ENCODE measurements around the gene CACNA1C.

CACNA1C gene

DNA sequence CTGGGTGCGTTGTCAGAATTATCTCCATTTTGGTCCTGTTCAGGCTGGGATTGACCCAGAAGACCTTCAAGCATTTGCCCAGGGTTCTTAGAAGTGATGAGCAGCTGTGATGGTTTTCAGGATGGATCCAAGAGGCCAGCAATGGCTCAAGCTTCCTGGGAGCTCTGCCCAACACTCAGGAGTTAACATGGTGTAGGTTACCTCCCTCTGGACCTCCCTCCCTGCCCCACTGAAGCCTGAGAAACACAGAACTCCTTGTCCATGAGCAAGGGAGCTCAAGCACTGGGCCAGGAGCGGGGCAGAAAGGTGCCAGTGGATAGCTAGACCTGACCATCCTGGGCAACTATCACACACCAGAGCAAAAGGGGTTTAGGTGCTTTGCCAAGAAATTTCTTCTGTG, 593.6 kb downstream of the CACNA1C start:
- H3K4me3 ChIP-seq (ENCODE audit: low read depth in 1 of 2, low read length in 2 of 2), result no peak overlapping the region
- peaks cover 0 to 24% of the 10 kb centered on the region in 2 donors for H3K4me1 ChIP-seq (ENCODE audit: control insufficient read depth in 1 of 2, insufficient read depth in 2 of 2, low read length in 2 of 2)
- no peaks in the 10 kb centered on the region for H3K9me3 ChIP-seq (ENCODE audit: control insufficient read depth in 1 of 2, low read length in 2 of 2)
- no peaks in the 10 kb centered on the region for H3K27me3 ChIP-seq (ENCODE audit: low read depth, low read length)
- no peak overlapping the region for H3K27ac ChIP-seq (ENCODE audit: low read length)
- H3K36me3 ChIP-seq (ENCODE audit: control insufficient read depth in 1 of 2, insufficient read depth in 2 of 2, low read length in 2 of 2), result no peaks in the 10 kb centered on the region

- H3K36me3 ChIP-seq (ENCODE audit: control insufficient read depth in 1 of 2, insufficient read depth in 2 of 2, low read length in 2 of 2), result no peaks in the 10 kb centered on the region
- no peak overlapping the region for H3K27ac ChIP-seq (ENCODE audit: low read length)
- no peaks in the 10 kb centered on the region for H3K9me3 ChIP-seq (ENCODE audit: control insufficient read depth in 1 of 2, low read length in 2 of 2)
- H3K4me3 ChIP-seq (ENCODE audit: low read depth in 1 of 2, low read length in 2 of 2), result no peak overlapping the region
- H3K27me3 ChIP-seq (ENCODE audit: low read depth, low read length), result no peaks in the 10 kb centered on the region
- H3K4me1 ChIP-seq (ENCODE audit: control insufficient read depth in 1 of 2, insufficient read depth in 2 of 2, low read length in 2 of 2), result peaks cover 0 to 25% of the 10 kb centered on the region in 2 donors
Observed at GRCh38 chr12:2647186-2647585, 594.4 kb downstream of the CACNA1C start.

- no peaks in the 10 kb centered on the region for H3K36me3 ChIP-seq (ENCODE audit: control insufficient read depth in 1 of 2, insufficient read depth in 2 of 2, low read length in 2 of 2)
- no peak overlapping the region for H3K27ac ChIP-seq (ENCODE audit: low read length)
- H3K27me3 ChIP-seq (ENCODE audit: low read depth, low read length), result no peaks in the 10 kb centered on the region
- H3K4me1 ChIP-seq (ENCODE audit: control insufficient read depth in 1 of 2, insufficient read depth in 2 of 2, low read length in 2 of 2), result peaks cover 0 to 25% of the 10 kb centered on the region in 2 donors
- H3K9me3 ChIP-seq (ENCODE audit: control insufficient read depth in 1 of 2, low read length in 2 of 2), result no peaks in the 10 kb centered on the region
- H3K4me3 ChIP-seq (ENCODE audit: low read depth in 1 of 2, low read length in 2 of 2), result no peak overlapping the region
Observed at GRCh38 chr12:2648406-2648805, 595.6 kb downstream of the CACNA1C start.

DNA sequence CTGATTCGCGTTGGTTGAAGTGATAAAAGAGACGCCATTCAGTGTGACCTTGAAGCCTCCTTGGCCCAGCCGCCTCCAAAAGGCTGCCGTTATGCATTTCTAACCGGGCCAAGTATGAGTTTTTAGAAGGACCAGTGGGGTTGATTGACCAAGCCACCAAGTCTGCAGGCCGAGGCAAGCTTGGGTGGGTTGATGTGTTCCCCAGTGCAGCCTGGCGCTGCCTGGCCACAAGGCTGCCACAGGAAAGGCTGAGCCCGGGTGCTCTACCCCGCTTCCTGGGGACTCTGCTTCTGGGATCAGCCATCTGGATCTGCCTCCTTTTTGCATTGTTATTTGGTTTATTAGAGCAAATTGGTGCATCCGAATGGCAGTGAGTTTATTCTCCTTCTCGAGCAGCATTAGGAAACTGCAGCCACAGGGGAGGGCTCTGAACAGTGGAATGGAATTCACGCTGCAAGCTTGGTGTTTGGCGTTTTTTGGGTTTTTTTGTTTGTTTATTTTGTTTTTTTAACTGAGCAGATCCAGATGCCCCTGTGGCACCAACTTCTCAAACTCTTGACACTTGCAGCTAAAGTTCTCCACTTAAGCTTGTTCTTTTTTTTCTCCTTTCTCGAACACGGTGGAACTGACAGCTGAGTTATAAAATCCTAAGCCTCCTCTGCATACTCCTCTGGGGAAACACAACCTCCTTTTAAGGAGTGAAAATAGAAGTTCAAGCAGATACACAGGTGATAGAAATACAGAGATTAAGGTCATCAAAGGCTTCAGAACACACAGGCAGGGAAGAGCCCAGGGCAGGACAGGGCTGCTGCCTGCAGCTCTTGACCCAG, 596.6 kb downstream of the CACNA1C start:
- Histone ChIP-seq H3K27ac (ENCODE audit: low read length) (no peak overlapping the region), H3K9me3 (ENCODE audit: control insufficient read depth in 1 of 2, low read length in 2 of 2) (no peaks in the 10 kb centered on the region), H3K36me3 (ENCODE audit: control insufficient read depth in 1 of 2, insufficient read depth in 2 of 2, low read length in 2 of 2) (no peaks in the 10 kb centered on the region), H3K4me3 (ENCODE audit: low read depth in 1 of 2, low read length in 2 of 2) (no peak overlapping the region), H3K4me1 (ENCODE audit: control insufficient read depth in 1 of 2, insufficient read depth in 2 of 2, low read length in 2 of 2) (peaks cover 0 to 25% of the 10 kb centered on the region in 2 donors), H3K27me3 (ENCODE audit: low read depth, low read length) (no peaks in the 10 kb centered on the region)

DNA sequence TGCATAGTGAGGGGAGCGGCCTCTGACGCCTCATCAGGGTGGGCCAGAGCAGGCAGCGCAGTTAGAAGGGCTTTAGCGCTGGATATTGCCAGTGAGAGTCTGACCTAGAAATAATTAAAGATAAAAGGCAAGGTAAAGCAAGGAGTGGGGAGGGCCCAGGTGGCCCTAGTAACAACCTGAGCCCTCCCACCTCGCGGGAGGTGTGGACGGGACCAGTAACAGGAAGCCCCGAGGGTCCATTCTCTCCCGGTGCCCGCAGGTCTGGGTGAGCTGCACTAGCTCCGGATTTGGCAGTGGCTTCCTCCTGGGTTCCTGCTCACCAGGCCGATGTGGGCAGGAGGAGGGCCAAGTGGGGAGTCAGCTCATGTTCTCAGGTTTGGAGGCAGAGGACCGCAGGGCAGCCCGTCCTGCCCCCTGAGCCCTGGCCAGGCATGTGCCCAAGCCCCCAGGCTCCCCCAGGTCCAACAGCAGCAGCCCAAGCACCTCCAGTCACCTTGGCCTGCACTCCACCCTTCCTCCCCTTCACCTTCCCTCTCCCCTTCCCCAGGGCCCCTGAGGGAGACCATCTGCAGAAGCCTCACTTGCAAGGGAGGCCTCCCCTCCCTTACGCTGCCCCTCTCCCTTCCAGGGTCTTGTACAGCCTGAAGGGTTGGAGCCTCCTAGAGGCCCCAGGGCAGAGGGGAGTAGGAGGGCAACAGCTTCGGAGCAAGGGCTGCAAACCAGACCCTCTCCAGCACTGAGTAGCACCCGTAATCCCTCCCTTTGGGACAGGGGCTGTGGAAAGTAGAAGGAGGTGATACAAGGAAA, 597.7 kb downstream of the CACNA1C start:
- Histone ChIP-seq H3K4me3 (ENCODE audit: low read depth in 1 of 2, low read length in 2 of 2) (no peak overlapping the region), H3K36me3 (ENCODE audit: control insufficient read depth in 1 of 2, insufficient read depth in 2 of 2, low read length in 2 of 2) (peaks cover 7 to 8% of the 10 kb centered on the region in 2 donors), H3K4me1 (ENCODE audit: control insufficient read depth in 1 of 2, insufficient read depth in 2 of 2, low read length in 2 of 2) (peaks cover 0 to 25% of the 10 kb centered on the region in 2 donors), H3K27me3 (ENCODE audit: low read depth, low read length) (no peaks in the 10 kb centered on the region), H3K9me3 (ENCODE audit: control insufficient read depth in 1 of 2, low read length in 2 of 2) (no peaks in the 10 kb centered on the region), H3K27ac (ENCODE audit: low read length) (no peak overlapping the region)

DNA sequence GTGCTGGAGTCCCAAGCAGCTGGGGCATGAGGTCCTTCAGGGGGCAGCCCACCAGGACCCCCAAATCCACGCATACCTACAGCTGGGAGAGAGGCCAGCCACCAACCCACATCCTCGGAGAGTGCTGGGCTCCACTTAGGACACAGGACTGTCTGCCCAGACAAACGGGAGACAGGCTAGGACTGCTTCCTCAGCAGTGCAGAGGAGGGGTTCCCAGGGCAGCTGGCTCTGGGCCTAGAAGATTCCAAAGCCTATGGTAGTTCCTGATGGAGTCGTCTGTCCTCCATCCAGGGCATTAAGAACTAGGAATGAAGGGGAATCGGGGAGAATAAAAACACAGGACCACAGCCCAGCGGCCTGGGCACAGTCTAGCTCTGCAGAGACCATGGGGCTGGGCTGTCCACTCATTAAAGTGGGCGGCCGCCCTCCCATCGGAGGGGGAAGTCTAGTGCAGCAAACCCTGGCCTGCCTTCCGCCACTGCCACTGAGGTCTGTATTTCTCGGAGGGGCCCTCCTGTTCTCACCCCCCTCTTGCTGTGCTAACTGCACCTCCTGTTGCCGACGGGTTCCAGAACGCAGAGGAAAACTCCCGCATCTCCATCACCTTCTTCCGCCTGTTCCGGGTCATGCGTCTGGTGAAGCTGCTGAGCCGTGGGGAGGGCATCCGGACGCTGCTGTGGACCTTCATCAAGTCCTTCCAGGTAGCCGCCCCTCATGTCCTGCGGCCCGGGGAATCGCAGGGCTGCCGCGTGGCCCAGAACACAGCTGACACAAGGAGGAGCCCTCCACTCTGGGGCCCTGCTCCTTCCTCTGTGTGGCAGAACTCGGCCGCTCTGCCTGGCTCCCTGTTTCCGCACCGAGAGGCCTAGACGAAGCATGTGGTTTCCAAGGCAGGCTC, 598.5 kb downstream of the CACNA1C start:
- peaks cover 9 to 11% of the 10 kb centered on the region in 2 donors for H3K36me3 ChIP-seq (ENCODE audit: control insufficient read depth in 1 of 2, insufficient read depth in 2 of 2, low read length in 2 of 2)
- no peaks in the 10 kb centered on the region for H3K27me3 ChIP-seq (ENCODE audit: low read depth, low read length)
- H3K27ac ChIP-seq (ENCODE audit: low read length), result no peak overlapping the region
- H3K4me3 ChIP-seq (ENCODE audit: low read depth in 1 of 2, low read length in 2 of 2), result no peak overlapping the region
- H3K9me3 ChIP-seq (ENCODE audit: control insufficient read depth in 1 of 2, low read length in 2 of 2), result no peaks in the 10 kb centered on the region
- peaks cover 0 to 25% of the 10 kb centered on the region in 2 donors for H3K4me1 ChIP-seq (ENCODE audit: control insufficient read depth in 1 of 2, insufficient read depth in 2 of 2, low read length in 2 of 2)

DNA sequence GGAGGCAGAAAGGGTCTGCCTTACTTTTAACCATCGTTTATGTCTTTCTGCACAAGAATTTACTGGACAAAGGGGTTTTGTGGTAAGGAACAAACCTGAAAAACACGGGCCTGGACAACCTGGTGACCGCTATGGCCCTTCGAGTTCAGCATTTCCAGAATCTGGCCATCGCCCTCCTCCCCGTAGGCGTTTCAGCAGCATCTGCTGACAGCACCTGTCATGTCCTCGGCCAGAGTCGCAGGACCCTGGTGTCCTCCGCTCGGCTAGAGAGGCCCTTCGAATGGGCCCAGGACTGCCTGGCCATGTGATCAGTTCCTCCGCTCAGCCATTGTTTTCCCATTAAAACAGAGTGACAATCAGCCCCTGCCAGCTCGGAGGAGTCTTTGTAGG, 599.2 kb downstream of the CACNA1C start:
- Histone ChIP-seq H3K9me3 (ENCODE audit: control insufficient read depth in 1 of 2, low read length in 2 of 2) (no peaks in the 10 kb centered on the region), H3K27ac (ENCODE audit: low read length) (no peak overlapping the region), H3K36me3 (ENCODE audit: control insufficient read depth in 1 of 2, insufficient read depth in 2 of 2, low read length in 2 of 2) (peaks cover 9 to 18% of the 10 kb centered on the region in 2 donors), H3K27me3 (ENCODE audit: low read depth, low read length) (no peaks in the 10 kb centered on the region), H3K4me3 (ENCODE audit: low read depth in 1 of 2, low read length in 2 of 2) (no peak overlapping the region), H3K4me1 (ENCODE audit: control insufficient read depth in 1 of 2, insufficient read depth in 2 of 2, low read length in 2 of 2) (peaks cover 0 to 25% of the 10 kb centered on the region in 2 donors)

DNA sequence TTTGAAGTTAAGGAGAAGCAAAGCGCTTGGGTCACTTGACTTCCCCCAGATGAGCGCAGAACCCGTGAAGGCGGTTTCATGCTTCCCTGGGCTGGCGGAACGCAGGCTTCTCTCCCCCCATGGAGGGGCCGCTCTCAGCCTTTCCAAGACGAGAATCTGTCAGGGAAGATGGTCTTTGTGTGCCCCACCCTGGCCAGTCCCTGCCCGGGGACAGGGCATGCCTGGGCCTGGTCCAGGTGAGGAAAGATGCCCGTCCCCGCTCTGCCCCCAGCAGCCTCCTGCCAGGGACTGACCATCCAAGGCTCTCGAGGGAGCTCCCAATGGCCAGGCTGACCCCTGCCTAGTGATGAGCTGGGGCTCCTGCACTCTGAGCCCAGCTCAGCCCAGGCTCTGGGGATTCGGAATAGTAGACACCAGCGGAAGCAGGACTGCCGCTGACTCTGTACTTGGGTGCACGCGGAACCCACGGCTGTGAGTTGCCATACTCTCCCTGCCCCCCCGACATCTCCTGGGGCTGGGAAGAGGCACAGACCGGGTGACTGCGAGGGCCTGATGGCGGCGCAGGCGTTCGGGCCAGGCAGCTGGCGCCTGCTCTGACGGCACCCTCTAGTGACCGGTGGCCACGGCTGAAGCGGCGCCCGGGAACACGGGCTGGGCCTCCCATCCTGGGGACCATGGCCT, 599.8 kb downstream of the CACNA1C start:
- no peaks in the 10 kb centered on the region for H3K9me3 ChIP-seq (ENCODE audit: control insufficient read depth in 1 of 2, low read length in 2 of 2)
- peaks cover 9 to 21% of the 10 kb centered on the region in 2 donors for H3K36me3 ChIP-seq (ENCODE audit: control insufficient read depth in 1 of 2, insufficient read depth in 2 of 2, low read length in 2 of 2)
- H3K27me3 ChIP-seq (ENCODE audit: low read depth, low read length), result no peaks in the 10 kb centered on the region
- no peak overlapping the region for H3K4me3 ChIP-seq (ENCODE audit: low read depth in 1 of 2, low read length in 2 of 2)
- peaks cover 0 to 25% of the 10 kb centered on the region in 2 donors for H3K4me1 ChIP-seq (ENCODE audit: control insufficient read depth in 1 of 2, insufficient read depth in 2 of 2, low read length in 2 of 2)
- no peak overlapping the region for H3K27ac ChIP-seq (ENCODE audit: low read length)

DNA sequence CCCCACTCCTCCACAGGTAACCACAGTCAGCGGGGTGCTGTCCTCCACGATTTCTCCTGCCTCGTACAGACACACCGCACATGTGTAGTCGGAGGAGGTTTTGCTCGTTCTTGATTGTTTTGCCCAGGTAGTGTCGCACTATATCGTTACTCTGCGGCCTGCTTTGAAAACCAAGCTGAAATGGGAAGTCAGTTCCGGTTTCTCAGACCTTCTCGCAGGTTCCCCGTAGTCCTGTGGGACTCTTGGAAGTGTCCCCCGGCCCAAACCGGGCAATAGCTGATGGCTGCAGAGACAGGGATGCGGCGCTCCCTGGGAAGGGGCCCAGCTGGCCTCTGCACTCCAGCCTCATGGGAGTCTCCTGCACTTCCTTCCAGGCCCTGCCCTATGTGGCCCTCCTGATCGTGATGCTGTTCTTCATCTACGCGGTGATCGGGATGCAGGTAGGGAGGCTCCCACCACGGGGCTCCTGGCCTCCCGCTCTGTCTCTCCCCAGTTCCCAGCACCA, 600.7 kb downstream of the CACNA1C start:
- no peak overlapping the region for H3K27ac ChIP-seq (ENCODE audit: low read length)
- no peaks in the 10 kb centered on the region for H3K9me3 ChIP-seq (ENCODE audit: control insufficient read depth in 1 of 2, low read length in 2 of 2)
- H3K4me3 ChIP-seq (ENCODE audit: low read depth in 1 of 2, low read length in 2 of 2), result no peak overlapping the region
- peaks cover 9 to 27% of the 10 kb centered on the region in 2 donors for H3K36me3 ChIP-seq (ENCODE audit: control insufficient read depth in 1 of 2, insufficient read depth in 2 of 2, low read length in 2 of 2)
- peaks cover 0 to 25% of the 10 kb centered on the region in 2 donors for H3K4me1 ChIP-seq (ENCODE audit: control insufficient read depth in 1 of 2, insufficient read depth in 2 of 2, low read length in 2 of 2)
- no peaks in the 10 kb centered on the region for H3K27me3 ChIP-seq (ENCODE audit: low read depth, low read length)

DNA sequence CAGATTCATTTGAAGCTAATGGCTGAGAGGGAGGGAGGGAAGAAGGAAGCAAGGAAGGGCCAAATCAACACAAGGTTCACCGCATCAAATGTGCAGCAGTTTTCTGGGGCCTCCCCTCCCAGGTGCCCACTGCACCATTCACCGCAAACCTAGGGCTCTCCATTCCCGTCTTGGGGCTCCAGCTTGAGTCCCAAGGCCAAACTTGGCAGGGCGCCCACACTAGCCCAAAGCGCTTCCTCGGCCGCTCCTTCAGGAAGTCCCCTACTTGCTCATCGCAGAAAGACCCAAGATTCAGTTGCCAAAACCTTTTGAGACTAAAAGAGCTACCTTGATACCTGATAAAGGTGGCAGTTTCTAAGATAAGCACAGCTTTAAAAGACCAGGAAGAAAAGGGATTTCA, 601.5 kb downstream of the CACNA1C start:
- H3K27ac ChIP-seq (ENCODE audit: low read length), result no peak overlapping the region
- H3K4me3 ChIP-seq (ENCODE audit: low read depth in 1 of 2, low read length in 2 of 2), result no peak overlapping the region
- H3K27me3 ChIP-seq (ENCODE audit: low read depth, low read length), result no peaks in the 10 kb centered on the region
- H3K4me1 ChIP-seq (ENCODE audit: control insufficient read depth in 1 of 2, insufficient read depth in 2 of 2, low read length in 2 of 2), result peaks cover 0 to 21% of the 10 kb centered on the region in 2 donors
- H3K9me3 ChIP-seq (ENCODE audit: control insufficient read depth in 1 of 2, low read length in 2 of 2), result no peaks in the 10 kb centered on the region
- H3K36me3 ChIP-seq (ENCODE audit: control insufficient read depth in 1 of 2, insufficient read depth in 2 of 2, low read length in 2 of 2), result peaks cover 9 to 32% of the 10 kb centered on the region in 2 donors

Measured in muscle layer of duodenum (tissue), 2 donors.